GM23338 (cell line): ENCODE data around the gene ISG20. TPM values are rescaled to one million over a fixed set of nuclear protein-coding genes. Genes with fewer than 3 reads are reported as not detected.

Experiments
- ATAC-seq: fragments of 200-7000 bp; cut with Tn5 transposase; 3 replicates; pipeline ENCODE4 v1.9.1; 2020
- DNase-seq: peaks from one replicate; pipeline ENCODE4 v3.0.0-alpha.2; 2015; ENCODE audit warnings: low spot score
- H2AFZ ChIP-seq: fragments of 200-600 bp; sonication (generic); 2 replicates; pipeline ENCODE4 v1.8.0; 2016; ENCODE audit warnings: antibody characterized with exemption, mild to moderate bottlenecking, moderate library complexity
- H3F3A ChIP-seq: fragments of 200-600 bp; sonication (generic); replicated peaks from 2 replicates; pipeline ENCODE4 v1.8.0; 2017; ENCODE audit warnings: antibody characterized with exemption, mixed run types, low read depth
- H3K27ac ChIP-seq: fragments of 200-600 bp; sonication (generic); 2 replicates; pipeline ENCODE4 v1.6.1; 2016; ENCODE audit warnings: low read depth
- H3K27me3 ChIP-seq: fragments of 200-600 bp; sonication (generic); 2 replicates; pipeline ENCODE4 v1.8.0; 2016; ENCODE audit warnings: mild to moderate bottlenecking, mixed run types, moderate library complexity; ENCODE audit not compliant: insufficient read depth
- H3K36me3 ChIP-seq: fragments of 200-600 bp; sonication (generic); 2 replicates; pipeline ENCODE4 v1.8.0; 2016; ENCODE audit warnings: mild to moderate bottlenecking; ENCODE audit not compliant: insufficient read depth
- H3K4me1 ChIP-seq: fragments of 200-600 bp; sonication (generic); 2 replicates; pipeline ENCODE4 v1.8.0; 2016; ENCODE audit warnings: mild to moderate bottlenecking, moderate library complexity; ENCODE audit not compliant: insufficient read depth
- H3K4me2 ChIP-seq: fragments of 200-600 bp; sonication (generic); 2 replicates; pipeline ENCODE4 v1.7.1; 2017; ENCODE audit warnings: mixed run types
- H3K4me3 ChIP-seq: fragments of 200-600 bp; sonication (generic); 2 replicates; pipeline ENCODE4 v1.6.1; 2016; ENCODE audit warnings: mixed run types
- H3K79me2 ChIP-seq: fragments of 200-600 bp; sonication (generic); replicated peaks from 2 replicates; pipeline ENCODE4 v1.8.0; 2017; ENCODE audit warnings: mild to moderate bottlenecking; ENCODE audit not compliant: insufficient read depth
- H3K9me2 ChIP-seq: fragments of 200-600 bp; sonication (generic); 2 replicates; pipeline ENCODE4 v1.8.0; 2017; ENCODE audit not compliant: insufficient read depth
- H4K20me1 ChIP-seq: fragments of 200-600 bp; sonication (generic); replicated peaks from 2 replicates; pipeline ENCODE4 v1.8.0; 2017; ENCODE audit warnings: mild to moderate bottlenecking; ENCODE audit not compliant: insufficient read depth
- H3K27ac Mint-ChIP-seq: 2 replicates; pipeline ENCODE4 v1.8.0; 2020; ENCODE audit warnings: inconsistent platforms, mild to moderate bottlenecking, moderate library complexity, mixed read lengths
- H3K27me3 Mint-ChIP-seq: 3 replicates; pipeline ENCODE4 v1.8.0; 2022; ENCODE audit warnings: low read depth, mild to moderate bottlenecking, moderate library complexity, mixed read lengths, inconsistent platforms; ENCODE audit not compliant: insufficient read depth, poor library complexity
- H3K36me3 Mint-ChIP-seq: 3 replicates; pipeline ENCODE4 v1.8.0; 2021; ENCODE audit warnings: low read depth, mild to moderate bottlenecking, inconsistent platforms, moderate library complexity, mixed read lengths
- H3K4me1 Mint-ChIP-seq: 3 replicates; pipeline ENCODE4 v1.8.0; 2020; ENCODE audit warnings: mild to moderate bottlenecking, inconsistent platforms, mixed read lengths
- H3K4me3 Mint-ChIP-seq: 3 replicates; pipeline ENCODE4 v1.8.0; 2021; ENCODE audit warnings: moderate library complexity, mild to moderate bottlenecking, inconsistent platforms, mixed read lengths
- H3K9me3 Mint-ChIP-seq: 3 replicates; pipeline ENCODE4 v1.8.0; 2020; ENCODE audit warnings: moderate library complexity, mild to moderate bottlenecking, inconsistent platforms, mixed read lengths
- CTCF ChIP-seq, 2 experiments: fragments of 200-600 bp in 1 of 2; sonication (generic) in 1 of 2; conservative IDR thresholded peaks; 2 replicates each; pipeline versions ENCODE4 v1.5.1 to v1.6.1; 2016 to 2017; ENCODE audit warnings: antibody characterized with exemption in 2 of 2, low read depth in 2 of 2, mild to moderate bottlenecking in 2 of 2, moderate library complexity in 1 of 2
- ETS1 ChIP-seq: IDR thresholded peaks from 2 replicates; pipeline ENCODE4 v1.6.1; 2016; ENCODE audit warnings: antibody characterized with exemption
- EZH2 ChIP-seq: fragments of 200-600 bp; sonication (generic); IDR thresholded peaks from one replicate; pipeline ENCODE4 v1.8.0; 2017; ENCODE audit warnings: antibody characterized with exemption, mild to moderate bottlenecking, low read depth; ENCODE audit not compliant: unreplicated experiment
- EZH2phosphoT487 ChIP-seq: fragments of 200-600 bp; sonication (generic); IDR thresholded peaks from one replicate; pipeline ENCODE4 v1.8.1; 2018; ENCODE audit warnings: antibody characterized with exemption; ENCODE audit not compliant: unreplicated experiment
- NANOG ChIP-seq: IDR thresholded peaks from 2 replicates; pipeline ENCODE4 v1.6.1; 2016; ENCODE audit warnings: antibody characterized with exemption, borderline replicate concordance
- POLR2AphosphoS5 ChIP-seq: IDR thresholded peaks from 2 replicates; pipeline ENCODE4 v1.6.1; 2016; ENCODE audit warnings: antibody characterized with exemption, low read depth
- REST ChIP-seq: IDR thresholded peaks from one replicate; pipeline ENCODE4 v1.6.1; 2018; ENCODE audit warnings: antibody characterized with exemption; ENCODE audit not compliant: unreplicated experiment
- STAT1 ChIP-seq: IDR thresholded peaks from one replicate; pipeline ENCODE4 v1.6.1; 2016; ENCODE audit warnings: antibody characterized with exemption; ENCODE audit not compliant: unreplicated experiment
- ZNF331 ChIP-seq: fragments of 250-450 bp; sonication (Bioruptor Pico); IDR thresholded peaks from 2 replicates; pipeline ENCODE4 v1.5.0; 2020; ENCODE audit warnings: low read depth, mild to moderate bottlenecking, moderate library complexity
- polyA plus RNA-seq: library from polyadenylated mRNA; unstranded; fragments of >200 nt; fragmentation: Nextera tagmentation; extraction: Ambion mirVana; gene quantifications from 2 replicates; pipeline ENCODE4 v1.2.1, GENCODE V29; 2016
- total RNA-seq: library from RNA; depleted of rRNA; stranded (reverse); fragments of >200 nt; shearing (Covaris generic); gene quantifications from 2 replicates; pipeline ENCODE4 v1.2.3, GENCODE V29; 2014

Gene ISG20
- total and polyA plus RNA-seq, 2 experiments from 2014 or later, result 3.2 to 3.7 TPM

- TF ChIP-seq REST (no peak), EZH2phosphoT487 (no peak), ETS1 (no peak), ZNF331 (CRISPR knock-in tag) (no peak)
Observed at GRCh38 chr15:88644741-88645140, 5.9 kb downstream of the ISG20 start (continued).

GRCh38 chr15:88645171-88646087 lies 6.6 kb downstream of the ISG20 start:
- H3K9me2 ChIP-seq, result no peaks in the 10 kb centered on the region
- H3K36me3 ChIP-seq, result no peaks in the 10 kb centered on the region
- TF ChIP-seq EZH2 (no peak), POLR2AphosphoS5 (no peak), NANOG (no peak), STAT1 (no peak)
- H3K79me2 ChIP-seq, result no peaks in the 10 kb centered on the region
- H2AFZ ChIP-seq, result no peak overlapping the region
- H3K4me1 ChIP-seq, result no peaks in the 10 kb centered on the region
- H3K4me3 Mint-ChIP-seq, result no peak overlapping the region
- H3F3A ChIP-seq, result no peaks in the 10 kb centered on the region
- H3K27ac Mint-ChIP-seq, result no peak overlapping the region
- H3K27ac ChIP-seq, result no peak overlapping the region
- H3K36me3 Mint-ChIP-seq, result no peaks in the 10 kb centered on the region
- ATAC-seq (no peak), DNase-seq (no peak)
- no peaks in the 10 kb centered on the region for H4K20me1 ChIP-seq
- H3K4me3 ChIP-seq, result no peak overlapping the region
- peaks cover 9% of the 10 kb centered on the region for H3K27me3 Mint-ChIP-seq
- H3K27me3 ChIP-seq, result no peaks in the 10 kb centered on the region
- H3K4me1 Mint-ChIP-seq, result peaks cover 10% of the 10 kb centered on the region
- no peaks in the 10 kb centered on the region for H3K9me3 Mint-ChIP-seq
- H3K4me2 ChIP-seq, result no peak overlapping the region

GRCh38 chr15:88646088-88646405 lies 7.2 kb downstream of the ISG20 start:
- Histone ChIP-seq H3K27me3 (no peaks in the 10 kb centered on the region), H3K79me2 (no peaks in the 10 kb centered on the region), H2AFZ (no peak overlapping the region), H3K27ac (no peak overlapping the region), H3K4me1 (no peaks in the 10 kb centered on the region), H3K4me3 (no peak overlapping the region), H3K36me3 (no peaks in the 10 kb centered on the region), H4K20me1 (no peaks in the 10 kb centered on the region), H3F3A (no peaks in the 10 kb centered on the region), H3K4me2 (no peak overlapping the region), H3K9me2 (no peaks in the 10 kb centered on the region)
- Mint-ChIP-seq H3K4me1 (peaks cover 10% of the 10 kb centered on the region), H3K36me3 (no peaks in the 10 kb centered on the region), H3K27me3 (peaks cover 9% of the 10 kb centered on the region), H3K4me3 (no peak overlapping the region), H3K9me3 (no peaks in the 10 kb centered on the region), H3K27ac (no peak overlapping the region)
- TF ChIP-seq STAT1, result no peak
- no peak for TF ChIP-seq ZNF331 (CRISPR knock-in tag)
- TF ChIP-seq CTCF (conservative IDR thresholded peaks at IDR 0.05; ENCODE audit: low read depth in 2 of 2), result no peak
- ATAC-seq (no peak), DNase-seq (no peak)
